GM13976 (cell line): ENCODE data around the gene TFR2.
A peak's percentile ranks its signal among the peaks of the same experiment; 100 is the strongest.
"Not testable (repeated sequence)": the region's sequence is repeated elsewhere in the genome, so short reads cannot be mapped to it uniquely, and the experiment has no call there.

Source experiments
- DNase-seq: peaks from one replicate; pipeline ENCODE4 v3.0.0; 2012; ENCODE audit warnings: low spot score
- in situ Hi-C: fragments of 300-500 bp; cut with MboI; formaldehyde crosslinking; loops from one replicate; pipeline ENCODE4 v1.12.0; 2022; ENCODE audit warnings: low sequenced_read_pairs, mixed read lengths, inconsistent platforms; ENCODE audit not compliant: unreplicated experiment
- TF ChIP-seq, protein P1 (sequence below): IDR thresholded peaks from 2 replicates; pipeline ENCODE4 v1.5.1; 2012; ENCODE audit warnings: borderline replicate concordance, mild to moderate bottlenecking; ENCODE audit not compliant: insufficient read depth; ENCODE audit errors: extremely low read depth, missing control alignments, control extremely low read depth

TFR2 gene

GRCh38 chr7:100674411-100675104 lies 33.2 kb upstream of the TFR2 start:
- no peak for DNase-seq
- in situ Hi-C loops: no loop called here
- TF ChIP-seq, protein P1, sequence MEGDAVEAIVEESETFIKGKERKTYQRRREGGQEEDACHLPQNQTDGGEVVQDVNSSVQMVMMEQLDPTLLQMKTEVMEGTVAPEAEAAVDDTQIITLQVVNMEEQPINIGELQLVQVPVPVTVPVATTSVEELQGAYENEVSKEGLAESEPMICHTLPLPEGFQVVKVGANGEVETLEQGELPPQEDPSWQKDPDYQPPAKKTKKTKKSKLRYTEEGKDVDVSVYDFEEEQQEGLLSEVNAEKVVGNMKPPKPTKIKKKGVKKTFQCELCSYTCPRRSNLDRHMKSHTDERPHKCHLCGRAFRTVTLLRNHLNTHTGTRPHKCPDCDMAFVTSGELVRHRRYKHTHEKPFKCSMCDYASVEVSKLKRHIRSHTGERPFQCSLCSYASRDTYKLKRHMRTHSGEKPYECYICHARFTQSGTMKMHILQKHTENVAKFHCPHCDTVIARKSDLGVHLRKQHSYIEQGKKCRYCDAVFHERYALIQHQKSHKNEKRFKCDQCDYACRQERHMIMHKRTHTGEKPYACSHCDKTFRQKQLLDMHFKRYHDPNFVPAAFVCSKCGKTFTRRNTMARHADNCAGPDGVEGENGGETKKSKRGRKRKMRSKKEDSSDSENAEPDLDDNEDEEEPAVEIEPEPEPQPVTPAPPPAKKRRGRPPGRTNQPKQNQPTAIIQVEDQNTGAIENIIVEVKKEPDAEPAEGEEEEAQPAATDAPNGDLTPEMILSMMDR: no peak

- in situ Hi-C loops: no loop called here
- TF ChIP-seq, protein P1: no peak
Observed at GRCh38 chr7:100673942-100674410, 32.6 kb upstream of the TFR2 start.

GRCh38 chr7:100673302-100673941 lies 32.1 kb upstream of the TFR2 start, which contains the start of gene GNB2:
Gene GNB2, plus strand, starts transcription at chr7:100673740. Its CDS starts 2,526 bp downstream, at chr7:100676266.
- peak; percentile 98 for DNase-seq
- TF ChIP-seq, protein P1: no peak
- in situ Hi-C loops: no loop called here

More at GRCh38 chr7:100673942-100674410, 32.6 kb upstream of the TFR2 start:
- DNase-seq: peak; percentile 36

DNA sequence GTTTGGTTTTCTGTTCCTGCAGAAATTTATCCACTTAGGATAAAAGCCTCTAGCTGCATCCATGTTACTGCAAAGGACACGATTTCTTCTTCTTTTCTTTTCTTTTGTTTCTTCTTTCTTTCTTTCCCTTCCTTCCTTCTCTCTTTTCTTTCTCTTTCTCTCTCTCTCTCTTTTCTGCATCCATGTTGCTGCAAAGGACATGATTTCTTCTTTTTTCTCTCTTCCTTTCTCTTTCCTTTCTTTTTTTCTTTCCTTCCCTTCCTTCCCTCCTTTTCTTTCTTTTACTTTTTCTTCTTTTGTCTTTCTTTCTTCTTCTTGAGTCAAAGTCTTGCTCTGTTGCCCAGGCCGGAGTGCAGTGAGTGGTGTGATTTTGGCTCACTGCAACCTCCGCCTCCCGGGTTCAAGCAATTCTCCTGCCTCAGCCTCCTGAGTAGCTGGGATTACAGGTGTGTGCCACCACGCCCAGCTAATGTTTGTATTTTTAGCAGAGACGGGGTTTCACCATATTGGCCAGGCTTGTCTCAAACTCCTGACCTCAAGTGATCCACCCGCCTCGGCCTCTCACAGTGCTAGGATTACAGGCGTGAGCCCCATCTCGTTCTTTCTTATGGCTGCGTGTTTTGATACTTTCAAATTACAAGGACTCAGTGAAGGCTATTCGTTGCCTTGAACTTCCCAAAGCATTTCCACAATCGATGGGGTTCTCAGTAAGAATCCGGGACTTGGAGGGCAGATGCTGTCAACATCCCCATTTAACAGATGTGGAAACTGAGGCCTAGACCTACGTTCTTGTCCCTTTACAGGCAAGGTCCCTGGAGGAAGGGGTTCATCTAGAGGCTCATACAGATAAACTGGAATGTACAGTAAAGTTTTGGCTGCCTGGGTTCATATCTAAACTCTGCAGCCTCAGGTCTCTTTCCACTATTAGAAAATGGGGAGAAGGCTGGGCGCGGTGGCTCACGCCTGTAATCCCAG lies 30.3 kb upstream of the TFR2 start:
- TF ChIP-seq, protein P1: no peak
- no peak for DNase-seq
- in situ Hi-C loops: no loop called here

DNA sequence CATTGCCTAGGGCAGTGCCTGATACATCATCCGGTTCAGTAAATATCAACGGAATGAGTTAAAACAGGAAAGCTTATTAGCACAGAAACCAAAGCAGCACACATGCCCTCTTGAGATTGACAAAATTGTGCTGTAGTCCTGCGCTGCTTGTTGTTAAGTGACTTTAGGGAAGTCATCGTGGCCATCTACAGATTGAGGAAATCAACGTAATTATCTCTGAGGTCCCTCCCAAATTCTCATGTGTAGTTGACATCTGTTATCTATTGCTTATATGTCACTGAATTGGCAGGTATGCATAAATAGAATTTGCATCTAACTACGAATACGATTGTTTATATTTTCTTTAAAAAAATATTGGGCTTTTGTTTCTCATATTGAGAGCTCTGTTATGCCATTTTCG lies 28.7 kb upstream of the TFR2 start:
- in situ Hi-C loops: no loop called here
- TF ChIP-seq, protein P1: no peak
- DNase-seq: no peak

DNA sequence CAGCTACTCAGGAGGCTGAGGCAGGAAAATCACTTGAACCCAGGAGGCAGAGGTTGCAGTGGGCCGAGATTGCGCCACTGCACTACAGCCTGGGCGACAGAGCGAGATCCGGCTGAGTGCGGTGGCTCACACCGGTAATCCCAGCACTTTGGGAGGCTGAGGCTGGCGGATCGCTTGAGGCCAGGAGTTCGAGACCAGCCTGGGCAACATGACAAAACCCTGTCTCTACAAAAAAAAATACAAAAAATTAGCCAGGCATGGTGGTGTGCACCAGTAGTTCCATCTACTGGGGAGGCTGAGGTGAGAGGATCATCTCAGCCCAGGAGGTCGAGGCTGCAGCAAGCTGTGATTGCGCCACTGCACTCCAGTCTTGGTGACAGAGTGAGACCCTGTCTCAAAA lies 27.8 kb upstream of the TFR2 start:
- DNase-seq, in situ Hi-C loops: not testable (repeated sequence)
